GM23248 (cell line): Measurements from ENCODE around the gene NRG3. TPM values are rescaled to one million over a fixed set of nuclear protein-coding genes. Genes with fewer than 3 reads are reported as not detected.

ENCODE experiments used
- DNase-seq: peaks from one replicate; pipeline ENCODE4 v3.0.0-alpha.2; 2015
- H2AFZ ChIP-seq: fragments of 200-600 bp; sonication (generic); 2 replicates; pipeline ENCODE4 v1.6.1; 2016; ENCODE audit warnings: antibody characterized with exemption
- H3F3A ChIP-seq: fragments of 200-600 bp; sonication (generic); 2 replicates; pipeline ENCODE4 v1.6.1; 2016; ENCODE audit warnings: mild to moderate bottlenecking, antibody characterized with exemption, mixed run types; ENCODE audit not compliant: insufficient read depth
- H3K27ac ChIP-seq: fragments of 200-600 bp; sonication (generic); 2 replicates; pipeline ENCODE4 v1.5.1; 2016; ENCODE audit warnings: mild to moderate bottlenecking
- H3K27me3 ChIP-seq: fragments of 200-600 bp; sonication (generic); replicated peaks from 2 replicates; pipeline ENCODE4 v1.6.1; 2016; ENCODE audit warnings: mild to moderate bottlenecking; ENCODE audit not compliant: insufficient read depth
- H3K36me3 ChIP-seq: fragments of 200-600 bp; sonication (generic); 2 replicates; pipeline ENCODE4 v1.6.1; 2016; ENCODE audit warnings: low read depth, mild to moderate bottlenecking
- H3K4me1 ChIP-seq: fragments of 200-600 bp; sonication (generic); 2 replicates; pipeline ENCODE4 v1.6.1; 2016; ENCODE audit warnings: mild to moderate bottlenecking; ENCODE audit not compliant: insufficient read depth
- H3K4me2 ChIP-seq: fragments of 200-600 bp; sonication (generic); one replicate; pipeline ENCODE4 v1.6.1; 2016; ENCODE audit warnings: mild to moderate bottlenecking; ENCODE audit not compliant: unreplicated experiment
- H3K4me3 ChIP-seq: fragments of 200-600 bp; sonication (generic); 2 replicates; pipeline ENCODE4 v1.5.1; 2016; ENCODE audit warnings: mild to moderate bottlenecking
- H3K79me2 ChIP-seq: fragments of 200-600 bp; sonication (generic); 2 replicates; pipeline ENCODE4 v1.6.1; 2016; ENCODE audit warnings: mild to moderate bottlenecking; ENCODE audit not compliant: insufficient read depth
- H3K9ac ChIP-seq: fragments of 200-600 bp; sonication (generic); 2 replicates; pipeline ENCODE4 v1.6.1; 2016; ENCODE audit warnings: mild to moderate bottlenecking
- H3K9me2 ChIP-seq: fragments of 200-600 bp; sonication (generic); 2 replicates; pipeline ENCODE4 v1.6.1; 2016; ENCODE audit warnings: mixed run types, mild to moderate bottlenecking, moderate library complexity; ENCODE audit not compliant: insufficient read depth
- H3K9me3 ChIP-seq: fragments of 200-600 bp; sonication (generic); one replicate; pipeline ENCODE4 v1.6.1; 2017; ENCODE audit warnings: low read depth
- H4K20me1 ChIP-seq: fragments of 200-600 bp; sonication (generic); 2 replicates; pipeline ENCODE4 v1.6.0; 2016; ENCODE audit not compliant: insufficient read depth
- EZH2 ChIP-seq: fragments of 200-600 bp; sonication (generic); IDR thresholded peaks from 2 replicates; pipeline ENCODE4 v1.6.1; 2018; ENCODE audit warnings: antibody characterized with exemption, mild to moderate bottlenecking; ENCODE audit not compliant: insufficient read depth, poor library complexity, severe bottlenecking
- EZH2phosphoT487 ChIP-seq: fragments of 200-600 bp; sonication (generic); IDR thresholded peaks from 2 replicates; pipeline ENCODE4 v1.6.1; 2018; ENCODE audit warnings: antibody characterized with exemption, moderate library complexity, mild to moderate bottlenecking, low read depth; ENCODE audit not compliant: insufficient read depth
- WGBS, 2 experiments: methylation state at CpG; one replicate each; pipeline ENCODE4 v1.1.6; 2015 to 2017; ENCODE audit warnings: low lambda C conversion rate in 2 of 2, low coverage in 1 of 2; ENCODE audit errors: missing lambda C conversion rate in 2 of 2; 5-methylcytosine and 5-hydroxymethylcytosine counted together
- in situ Hi-C: fragments of 300-500 bp; cut with MboI; formaldehyde crosslinking; loops from 2 replicates; pipeline ENCODE4 v1.15.0; 2020
- polyA plus RNA-seq: library from polyadenylated mRNA; unstranded; fragments of >200 nt; fragmentation: Nextera tagmentation; extraction: Ambion mirVana; gene quantifications from 2 replicates; pipeline ENCODE4 v1.2.1, GENCODE V29; 2016
- total RNA-seq: library from RNA; depleted of rRNA; stranded (reverse); fragments of >200 nt; shearing (Covaris generic); gene quantifications from 2 replicates; pipeline ENCODE4 v1.2.3, GENCODE V29; 2014

Gene NRG3
- total and polyA plus RNA-seq, 2 experiments from 2014 or later = not detected

GRCh38 chr10:82683945-82684344 is 809.0 kb downstream of the NRG3 start:
- no peaks in the 10 kb centered on the region for H3K9me2 ChIP-seq
- H4K20me1 ChIP-seq = no peaks in the 10 kb centered on the region
- H3K79me2 ChIP-seq = no peaks in the 10 kb centered on the region
- H3K36me3 ChIP-seq = no peaks in the 10 kb centered on the region
- no peak overlapping the region for H3K4me2 ChIP-seq
- H3K9me3 ChIP-seq = no peaks in the 10 kb centered on the region
- WGBS, 2 experiments = 27 to 35% methylated on average over 4 of the region's 4 CpGs
- no peak overlapping the region for H3K27ac ChIP-seq
- in situ Hi-C loops = no loop called here
- no peaks in the 10 kb centered on the region for H3K4me1 ChIP-seq
- no peak overlapping the region for H3K9ac ChIP-seq
- no peaks in the 10 kb centered on the region for H3K27me3 ChIP-seq
- H3K4me3 ChIP-seq = no peak overlapping the region
- TF ChIP-seq EZH2phosphoT487 = no peak
- TF ChIP-seq EZH2 = no peak
- H3F3A ChIP-seq = no peaks in the 10 kb centered on the region
- H2AFZ ChIP-seq = no peak overlapping the region
- DNase-seq = no peak

DNA sequence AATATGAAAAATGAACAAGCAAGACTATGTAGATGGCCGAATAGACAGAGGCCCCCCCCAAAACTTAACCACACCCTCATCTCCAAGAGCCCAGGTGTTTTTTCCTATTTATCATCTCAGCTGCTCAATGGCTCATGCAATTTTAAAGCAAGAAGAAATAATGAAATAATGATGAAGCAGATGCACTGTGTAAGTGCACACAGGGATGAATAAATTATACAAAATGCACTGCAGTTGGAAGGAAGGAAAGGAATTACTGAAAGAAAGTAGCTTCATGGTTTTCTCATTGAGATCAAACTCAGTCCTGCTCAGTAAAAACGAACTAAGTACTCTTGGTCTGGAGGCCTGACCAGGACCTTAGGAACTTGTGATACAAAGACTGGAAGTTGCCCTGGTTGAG is 810.1 kb downstream of the NRG3 start:
- Histone ChIP-seq H3K4me3 (no peak overlapping the region), H3K9me2 (no peaks in the 10 kb centered on the region), H3K36me3 (no peaks in the 10 kb centered on the region), H2AFZ (no peak overlapping the region), H3F3A (no peaks in the 10 kb centered on the region), H3K4me1 (no peaks in the 10 kb centered on the region), H3K4me2 (no peak overlapping the region), H3K9me3 (no peaks in the 10 kb centered on the region), H3K27me3 (no peaks in the 10 kb centered on the region), H4K20me1 (no peaks in the 10 kb centered on the region), H3K27ac (no peak overlapping the region), H3K9ac (no peak overlapping the region), H3K79me2 (no peaks in the 10 kb centered on the region)
- TF ChIP-seq EZH2phosphoT487 = no peak
- no peak for TF ChIP-seq EZH2
- in situ Hi-C loops = no loop called here
- DNase-seq = no peak
- 6 to 8% methylated on average over 2 of the region's 2 CpGs for WGBS, 2 experiments

DNA sequence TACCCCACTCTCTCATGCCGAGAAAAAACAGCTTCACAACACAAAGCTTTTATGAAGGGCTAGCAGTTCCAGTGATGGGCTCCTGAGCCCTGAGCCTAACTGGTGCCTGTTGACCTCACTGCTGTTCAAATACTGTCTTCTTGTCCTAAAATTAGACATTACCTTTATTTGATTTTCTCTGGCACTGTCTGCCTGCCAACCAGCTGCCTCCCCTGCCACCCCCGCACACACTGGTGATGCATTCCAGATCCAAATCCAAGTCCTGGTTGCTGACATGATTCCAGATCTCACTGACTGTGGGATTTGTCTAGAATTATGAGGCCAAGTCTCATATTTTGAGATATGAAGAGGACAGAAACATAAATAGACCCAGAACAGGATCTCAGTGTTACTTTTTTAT is 816.2 kb downstream of the NRG3 start:
- Histone ChIP-seq H3K9ac (no peak overlapping the region), H3K27ac (no peak overlapping the region), H4K20me1 (no peaks in the 10 kb centered on the region), H3K27me3 (no peaks in the 10 kb centered on the region), H3F3A (no peaks in the 10 kb centered on the region), H3K79me2 (no peaks in the 10 kb centered on the region), H3K4me2 (no peak overlapping the region), H3K9me2 (no peaks in the 10 kb centered on the region), H3K4me1 (no peaks in the 10 kb centered on the region), H2AFZ (no peak overlapping the region), H3K4me3 (no peak overlapping the region), H3K36me3 (no peaks in the 10 kb centered on the region), H3K9me3 (no peaks in the 10 kb centered on the region)
- no peak for DNase-seq
- in situ Hi-C loops = no loop called here
- TF ChIP-seq EZH2phosphoT487 (no peak), EZH2 (no peak)
- 25 to 31% methylated on average over 2 of the region's 2 CpGs for WGBS, 2 experiments

DNA sequence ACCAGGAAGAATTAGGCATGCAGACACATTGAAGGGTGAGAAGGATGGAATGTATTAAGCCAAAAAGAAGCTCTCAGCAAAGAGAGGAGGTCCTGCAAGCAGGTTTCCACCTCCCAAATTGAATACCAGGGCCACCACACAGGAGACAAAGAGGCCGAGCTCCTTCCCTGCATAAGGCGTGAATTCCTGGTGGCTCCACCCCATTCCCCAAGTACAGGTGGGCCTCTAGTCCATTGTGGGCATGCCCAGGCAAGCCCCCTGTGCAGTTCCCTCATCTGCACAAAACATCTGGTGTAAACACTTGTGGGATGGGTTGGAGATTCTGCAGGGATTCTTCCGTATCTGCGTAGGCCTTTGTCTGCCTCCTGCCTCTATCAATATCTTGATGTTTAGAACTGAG is 817.5 kb downstream of the NRG3 start:
- DNase-seq = no peak
- Histone ChIP-seq H3K36me3 (no peaks in the 10 kb centered on the region), H3F3A (no peaks in the 10 kb centered on the region), H3K4me1 (no peaks in the 10 kb centered on the region), H3K9ac (no peak overlapping the region), H3K79me2 (no peaks in the 10 kb centered on the region), H3K9me3 (no peaks in the 10 kb centered on the region), H3K4me2 (no peak overlapping the region), H3K4me3 (no peak overlapping the region), H3K27me3 (no peaks in the 10 kb centered on the region), H3K9me2 (no peaks in the 10 kb centered on the region), H4K20me1 (no peaks in the 10 kb centered on the region), H3K27ac (no peak overlapping the region), H2AFZ (no peak overlapping the region)
- WGBS, 2 experiments = 75% methylated on average over 4 of the region's 4 CpGs
- in situ Hi-C loops = no loop called here
- no peak for TF ChIP-seq EZH2phosphoT487
- TF ChIP-seq EZH2 = no peak

DNA sequence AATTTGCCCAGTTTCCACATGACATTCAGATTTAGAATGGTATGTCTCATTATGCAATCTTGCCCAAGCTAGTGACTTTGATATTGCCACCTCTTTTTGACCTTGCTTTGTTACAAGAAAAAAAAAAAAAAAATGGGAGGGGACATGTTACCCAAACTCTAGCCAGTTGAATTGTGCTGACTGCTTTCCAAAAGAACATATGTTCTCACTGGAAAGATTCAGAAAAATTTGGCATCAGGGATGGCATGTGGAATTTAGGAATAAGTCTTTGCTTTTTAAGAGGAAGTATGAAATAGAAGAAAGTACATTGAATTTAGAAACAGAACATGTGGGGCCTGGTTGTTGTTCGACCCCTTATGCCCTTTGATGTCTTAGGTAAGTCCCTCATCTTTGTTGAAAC is 846.8 kb downstream of the NRG3 start:
- H3K9me2 ChIP-seq = no peaks in the 10 kb centered on the region
- no peak overlapping the region for H3K27ac ChIP-seq
- H3K4me2 ChIP-seq = no peak overlapping the region
- no peaks in the 10 kb centered on the region for H3K4me1 ChIP-seq
- H3K36me3 ChIP-seq = no peaks in the 10 kb centered on the region
- no peaks in the 10 kb centered on the region for H3F3A ChIP-seq
- H3K4me3 ChIP-seq = no peak overlapping the region
- H4K20me1 ChIP-seq = no peaks in the 10 kb centered on the region
- H3K9me3 ChIP-seq = no peaks in the 10 kb centered on the region
- no peaks in the 10 kb centered on the region for H3K27me3 ChIP-seq
- DNase-seq = no peak
- H2AFZ ChIP-seq = no peak overlapping the region
- in situ Hi-C loops = no loop called here
- H3K79me2 ChIP-seq = no peaks in the 10 kb centered on the region
- 10% methylated on average over 1 of the region's 1 CpG for whole genome bisulfite sequencing, 2 experiments
- TF ChIP-seq EZH2phosphoT487 (no peak), EZH2 (no peak)
- no peak overlapping the region for H3K9ac ChIP-seq
